Measurements from ENCODE around the gene PPP1R1A. TPM values are rescaled to one million over a fixed set of nuclear protein-coding genes. Genes with fewer than 3 reads are reported as not detected.

The PPP1R1A gene
- total RNA-seq, 2 donors from 2014 or later: 0.87 to 12.0 TPM

DNA sequence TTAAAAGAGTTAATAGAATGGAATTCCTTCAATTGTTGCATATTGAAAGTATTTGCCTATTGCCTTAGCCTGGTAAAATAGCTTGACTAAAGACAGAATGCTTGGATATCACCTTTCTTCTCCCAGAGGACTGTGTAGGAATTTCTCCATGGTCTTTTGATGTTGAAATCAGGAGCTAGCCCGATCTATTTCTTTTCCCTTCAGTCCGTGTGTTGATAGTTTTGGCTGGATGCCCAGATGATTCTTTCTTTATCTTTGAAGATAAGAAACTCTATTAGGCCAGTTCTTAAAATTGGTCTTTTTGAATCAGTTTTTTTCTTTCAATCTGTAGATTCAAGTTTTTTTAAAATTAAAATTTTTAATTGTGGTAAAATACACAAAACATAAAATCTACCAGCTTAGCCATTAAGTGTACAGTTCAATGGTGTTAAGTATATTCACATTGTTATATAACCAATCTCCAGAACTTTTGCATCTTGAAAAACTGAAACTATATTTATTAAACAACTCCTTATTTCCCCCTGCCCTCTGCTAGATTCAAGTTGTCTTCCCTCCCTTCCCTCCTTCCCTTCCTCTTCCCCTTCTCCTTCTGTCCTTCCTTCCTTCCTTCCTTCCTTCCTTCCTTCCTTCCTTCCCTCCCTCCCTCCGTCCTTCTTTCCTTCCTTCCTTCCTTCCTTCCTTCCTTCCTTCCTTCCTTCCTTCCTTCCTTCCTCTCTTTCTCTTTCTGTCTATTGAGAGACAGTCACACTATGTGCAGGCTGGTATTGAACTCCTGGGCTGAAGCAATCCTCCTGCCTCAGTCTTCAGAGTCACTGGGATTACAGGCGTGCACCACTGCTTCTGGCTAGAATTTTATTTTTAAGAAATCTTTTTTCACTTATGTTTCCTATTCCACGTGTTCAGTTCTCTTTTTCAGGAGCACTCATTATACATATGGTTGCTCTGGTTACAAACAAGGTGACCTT is 36.1 kb upstream of the PPP1R1A start:
- no peak for DNase-seq (ENCODE audit: low spot score)
- Histone ChIP-seq H3K9me3 (no peaks in the 10 kb centered on the region), H3K27me3 (replicated peaks; ENCODE audit: insufficient read depth) (no peaks in the 10 kb centered on the region), H3K36me3 (no peaks in the 10 kb centered on the region), H3K4me3 (no peak overlapping the region), H3K27ac (no peak overlapping the region), H3K4me1 (replicated peaks) (no peaks in the 10 kb centered on the region)
- intact Hi-C loops (cut with DNase I): no loop called here
- TF ChIP-seq POLR2AphosphoS5 (IDR thresholded peaks at IDR 0.05): no peak
- TF ChIP-seq, protein P1, sequence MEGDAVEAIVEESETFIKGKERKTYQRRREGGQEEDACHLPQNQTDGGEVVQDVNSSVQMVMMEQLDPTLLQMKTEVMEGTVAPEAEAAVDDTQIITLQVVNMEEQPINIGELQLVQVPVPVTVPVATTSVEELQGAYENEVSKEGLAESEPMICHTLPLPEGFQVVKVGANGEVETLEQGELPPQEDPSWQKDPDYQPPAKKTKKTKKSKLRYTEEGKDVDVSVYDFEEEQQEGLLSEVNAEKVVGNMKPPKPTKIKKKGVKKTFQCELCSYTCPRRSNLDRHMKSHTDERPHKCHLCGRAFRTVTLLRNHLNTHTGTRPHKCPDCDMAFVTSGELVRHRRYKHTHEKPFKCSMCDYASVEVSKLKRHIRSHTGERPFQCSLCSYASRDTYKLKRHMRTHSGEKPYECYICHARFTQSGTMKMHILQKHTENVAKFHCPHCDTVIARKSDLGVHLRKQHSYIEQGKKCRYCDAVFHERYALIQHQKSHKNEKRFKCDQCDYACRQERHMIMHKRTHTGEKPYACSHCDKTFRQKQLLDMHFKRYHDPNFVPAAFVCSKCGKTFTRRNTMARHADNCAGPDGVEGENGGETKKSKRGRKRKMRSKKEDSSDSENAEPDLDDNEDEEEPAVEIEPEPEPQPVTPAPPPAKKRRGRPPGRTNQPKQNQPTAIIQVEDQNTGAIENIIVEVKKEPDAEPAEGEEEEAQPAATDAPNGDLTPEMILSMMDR (IDR thresholded peaks at IDR 0.05): no peak
- no peak for TF ChIP-seq POLR2A (IDR thresholded peaks at IDR 0.05)
- WGBS: 49% methylated on average over 5 of the region's 5 CpGs

DNA sequence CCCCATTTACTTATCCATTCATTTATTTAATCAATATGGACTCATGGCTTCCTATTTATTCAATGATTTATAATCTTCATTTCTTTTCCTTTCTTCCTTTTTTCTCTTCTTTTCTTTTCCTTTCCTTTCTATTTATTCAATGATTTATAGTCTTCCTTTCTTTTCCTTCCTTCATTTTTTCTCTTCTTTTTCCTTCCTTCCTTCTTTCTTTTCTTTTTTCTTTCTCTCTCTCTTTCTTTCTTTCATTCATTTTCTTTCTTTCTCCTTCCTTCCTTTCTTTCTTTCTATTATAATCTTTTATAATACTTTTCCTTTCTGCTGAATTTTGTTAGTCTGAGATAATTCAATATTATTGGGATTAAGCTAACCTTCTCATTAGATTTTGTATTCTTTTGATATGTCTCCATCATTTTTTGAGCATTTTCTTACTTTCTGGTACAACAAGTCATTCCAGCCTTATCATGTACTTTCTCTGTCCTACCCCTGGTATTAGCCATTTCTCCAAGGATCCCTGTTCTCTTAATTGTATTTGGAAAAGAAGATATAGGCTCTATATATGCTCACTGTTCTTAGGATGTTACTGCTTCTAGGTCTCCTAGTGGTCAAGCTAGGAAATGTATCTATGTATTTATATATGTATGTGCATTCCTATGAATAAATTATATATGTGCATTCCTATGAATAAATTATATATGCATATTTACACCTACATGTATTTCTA is 34.2 kb upstream of the PPP1R1A start:
- H3K27ac ChIP-seq: no peak overlapping the region
- intact Hi-C loops (cut with DNase I): no loop called here
- TF ChIP-seq POLR2AphosphoS5 (IDR thresholded peaks at IDR 0.05) (no peak), POLR2A (IDR thresholded peaks at IDR 0.05) (no peak)
- TF ChIP-seq, protein P1 (IDR thresholded peaks at IDR 0.05): no peak
- H3K4me3 ChIP-seq: no peak overlapping the region
- H3K36me3 ChIP-seq: no peaks in the 10 kb centered on the region
- no peaks in the 10 kb centered on the region for H3K9me3 ChIP-seq
- no peak for DNase-seq (ENCODE audit: low spot score)
- no peaks in the 10 kb centered on the region for H3K4me1 ChIP-seq (replicated peaks)
- no peaks in the 10 kb centered on the region for H3K27me3 ChIP-seq (replicated peaks; ENCODE audit: insufficient read depth)

DNA sequence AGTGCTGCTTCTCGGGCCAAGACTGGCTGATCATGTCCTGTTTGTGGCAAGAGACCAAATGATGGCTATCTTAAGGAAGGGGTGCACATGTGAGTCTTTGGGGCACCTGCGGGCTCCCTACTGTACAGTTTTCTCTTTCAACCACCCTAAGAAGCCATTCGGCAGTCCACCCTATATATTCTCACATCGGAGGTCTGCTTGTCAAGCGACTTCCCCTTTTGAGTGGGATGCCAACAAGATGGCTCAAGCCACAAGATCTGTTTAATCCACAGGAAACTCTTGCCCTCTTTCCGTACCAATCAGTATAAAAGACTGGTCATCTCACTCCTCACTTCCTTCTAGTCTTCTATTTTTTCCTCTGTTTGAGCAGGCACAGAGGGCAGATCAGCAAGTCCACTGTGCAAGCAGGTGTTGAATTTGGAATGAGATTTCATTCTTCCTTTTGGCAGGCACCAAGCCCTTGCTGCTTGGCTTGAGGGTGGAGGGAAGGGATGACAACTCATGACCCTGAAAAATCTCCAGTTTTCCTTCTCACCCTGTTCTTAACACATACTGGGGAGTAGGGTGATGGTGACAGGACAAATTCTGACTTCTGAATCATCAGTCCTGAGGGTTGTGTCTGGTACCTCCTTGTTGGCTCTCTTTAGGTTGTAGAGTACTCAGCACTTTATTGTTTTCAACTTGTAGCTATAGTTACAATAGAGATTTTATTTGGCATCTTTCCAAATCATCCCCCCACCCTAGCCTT is 28.6 kb upstream of the PPP1R1A start:
- WGBS: 22% methylated on average over 6 of the region's 6 CpGs
- H3K27me3 ChIP-seq (replicated peaks; ENCODE audit: insufficient read depth): no peaks in the 10 kb centered on the region
- no peak overlapping the region for H3K4me3 ChIP-seq
- peaks cover 8% of the 10 kb centered on the region for H3K4me1 ChIP-seq (replicated peaks)
- DNase-seq (ENCODE audit: low spot score): no peak
- intact Hi-C loops (cut with DNase I): no loop called here
- TF ChIP-seq, protein P1 (IDR thresholded peaks at IDR 0.05): no peak
- TF ChIP-seq POLR2AphosphoS5 (IDR thresholded peaks at IDR 0.05) (no peak), POLR2A (IDR thresholded peaks at IDR 0.05) (no peak)
- no peaks in the 10 kb centered on the region for H3K36me3 ChIP-seq
- H3K9me3 ChIP-seq: no peaks in the 10 kb centered on the region
- no peak overlapping the region for H3K27ac ChIP-seq

DNA sequence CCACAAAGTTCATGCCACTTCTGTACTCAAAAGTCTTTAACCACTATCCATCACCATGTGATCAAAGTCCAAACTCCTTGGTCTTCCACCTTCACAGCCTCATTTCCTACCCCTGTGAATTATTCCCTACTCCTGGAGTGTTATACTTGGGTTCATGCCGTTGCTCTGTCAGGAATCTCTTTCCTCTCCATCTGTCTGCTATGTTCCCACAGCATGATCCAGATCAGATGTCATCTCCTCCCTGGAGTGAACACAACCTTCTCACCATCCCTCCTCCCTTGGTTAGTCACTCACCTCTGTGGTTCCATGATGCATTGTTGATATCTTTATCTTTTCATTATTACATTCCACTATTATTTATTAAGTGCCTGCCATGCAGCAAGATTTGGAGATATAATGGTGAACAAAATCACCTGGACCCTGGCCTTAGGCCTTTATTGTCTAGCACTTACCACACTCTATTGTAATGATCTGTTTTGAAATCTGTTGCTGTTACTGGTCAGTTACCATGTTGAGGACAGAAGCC is 23.8 kb upstream of the PPP1R1A start:
- Histone ChIP-seq H3K4me3 (no peak overlapping the region), H3K36me3 (no peaks in the 10 kb centered on the region), H3K9me3 (no peaks in the 10 kb centered on the region), H3K27me3 (replicated peaks; ENCODE audit: insufficient read depth) (no peaks in the 10 kb centered on the region), H3K4me1 (replicated peaks) (peaks cover 8% of the 10 kb centered on the region), H3K27ac (no peak overlapping the region)
- 26% methylated on average over 1 of the region's 1 CpG for WGBS
- no peak for DNase-seq (ENCODE audit: low spot score)
- intact Hi-C loops (cut with DNase I): no loop called here
- TF ChIP-seq, protein P1 (IDR thresholded peaks at IDR 0.05): no peak
- TF ChIP-seq POLR2A (IDR thresholded peaks at IDR 0.05) (no peak), POLR2AphosphoS5 (IDR thresholded peaks at IDR 0.05) (no peak)

Measured in prostate gland (tissue), 2 donors.